Measurements from ENCODE around the gene CLCA1. TPM values are rescaled to one million over a fixed set of nuclear protein-coding genes. Genes with fewer than 3 reads are reported as not detected.

CLCA1 gene
- polyA plus RNA-seq, 2 of the 4 experiments (the other 2 are of a cell fraction) = not detected

DNA sequence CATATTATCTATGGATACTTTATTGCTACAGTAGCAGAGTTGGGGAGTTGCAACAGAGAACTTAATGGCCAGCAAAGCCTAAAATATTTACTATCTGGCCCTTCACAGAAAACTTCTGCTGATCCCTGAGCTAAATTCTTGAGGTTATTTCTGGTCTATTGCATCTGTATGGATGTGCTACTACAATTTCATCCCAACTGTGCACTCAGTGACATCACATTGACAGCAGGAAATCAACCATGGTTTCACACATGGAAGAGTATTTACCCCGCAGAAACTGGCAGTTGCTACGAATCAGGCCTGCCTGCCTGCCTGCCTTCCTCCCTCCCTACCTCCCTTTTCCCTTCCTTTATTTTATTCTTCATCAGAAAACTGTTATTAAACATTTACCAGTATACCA lies 32.7 kb upstream of the CLCA1 start:
- no peak for TF ChIP-seq CBX8 (IDR thresholded peaks at IDR 0.05)
- TF ChIP-seq, protein P1, sequence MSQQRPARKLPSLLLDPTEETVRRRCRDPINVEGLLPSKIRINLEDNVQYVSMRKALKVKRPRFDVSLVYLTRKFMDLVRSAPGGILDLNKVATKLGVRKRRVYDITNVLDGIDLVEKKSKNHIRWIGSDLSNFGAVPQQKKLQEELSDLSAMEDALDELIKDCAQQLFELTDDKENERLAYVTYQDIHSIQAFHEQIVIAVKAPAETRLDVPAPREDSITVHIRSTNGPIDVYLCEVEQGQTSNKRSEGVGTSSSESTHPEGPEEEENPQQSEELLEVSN (IDR thresholded peaks at IDR 0.05; ENCODE audit: borderline replicate concordance, low read depth) = no peak
- no peak for TF ChIP-seq TP53 (CRISPR knock-in tag; IDR thresholded peaks at IDR 0.05)
- no peak for TF ChIP-seq RFX5 (IDR thresholded peaks at IDR 0.05)
- no peak for TF ChIP-seq RAD21 (conservative IDR thresholded peaks at IDR 0.05 in 1 of 2, IDR thresholded peaks at IDR 0.05 in 1 of 2)
- TF ChIP-seq SMC3 (IDR thresholded peaks at IDR 0.05) = no peak
- TF ChIP-seq, protein P2, sequence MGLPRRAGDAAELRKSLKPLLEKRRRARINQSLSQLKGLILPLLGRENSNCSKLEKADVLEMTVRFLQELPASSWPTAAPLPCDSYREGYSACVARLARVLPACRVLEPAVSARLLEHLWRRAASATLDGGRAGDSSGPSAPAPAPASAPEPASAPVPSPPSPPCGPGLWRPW (IDR thresholded peaks at IDR 0.05) = no peak
- no peak for TF ChIP-seq RNF2 (IDR thresholded peaks at IDR 0.05; ENCODE audit: borderline replicate concordance, low read depth)
- TF ChIP-seq NR3C1 (IDR thresholded peaks at IDR 0.05) = no peak
- no peak for TF ChIP-seq HOXB5 (CRISPR knock-in tag; IDR thresholded peaks at IDR 0.05)
- ATAC-seq (no peak), DNase-seq (ENCODE audit: low read depth in 1 of 2, low spot score in 1 of 2) (no peak), FAIRE-seq (no peak)
- Histone ChIP-seq H3K9me3 (no peaks in the 10 kb centered on the region), H3K4me1 (no peaks in the 10 kb centered on the region), H3K4me3 (no peak overlapping the region), H3K4me2 (no peak overlapping the region), H3K27ac (no peak overlapping the region)
- ChIA-PET POLR2A (interaction anchor here (0.6 kb wide), 1 partner anchor 1439 kb away, joined by 6 read pairs; the partner anchor contains the start of gene MCOLN2), CTCF (no interaction called here)
- WGBS (ENCODE audit: missing lambda C conversion rate) = 36% methylated on average over 2 of the region's 2 CpGs

DNA sequence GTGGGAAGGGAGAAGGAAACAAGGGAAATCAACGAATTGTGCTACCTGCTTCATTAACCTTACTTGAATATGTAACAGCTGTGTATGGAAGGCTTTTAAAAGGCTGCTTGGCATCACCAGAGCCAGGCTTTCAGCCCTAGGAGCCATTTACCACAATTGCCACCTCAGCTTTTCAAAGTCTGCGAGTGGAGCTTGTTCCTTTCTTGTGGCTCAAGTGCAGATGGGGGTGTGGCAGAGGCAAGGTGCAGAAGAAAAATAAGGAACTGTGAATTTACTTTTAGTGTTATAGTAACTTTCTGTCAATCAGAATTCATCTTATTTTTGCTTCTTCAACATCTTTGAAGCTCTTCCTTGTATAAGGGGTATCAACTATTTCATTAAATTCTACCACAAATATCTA lies 27.1 kb upstream of the CLCA1 start:
- ChIA-PET CTCF (interaction anchor here (1.2 kb wide), 1 partner anchor 22 kb away, joined by 3 read pairs; no protein-coding TSS in a partner anchor), POLR2A (no interaction called here)
- DNase-seq (ENCODE audit: low read depth in 1 of 2, low spot score in 1 of 2) (no peak), FAIRE-seq (no peak), ATAC-seq (no peak)
- 40% methylated on average over 2 of the region's 2 CpGs for WGBS (ENCODE audit: missing lambda C conversion rate)
- no peak overlapping the region for H3K4me3 ChIP-seq
- no peak overlapping the region for H3K4me2 ChIP-seq
- H3K27ac ChIP-seq = no peak overlapping the region
- H3K9me3 ChIP-seq = no peaks in the 10 kb centered on the region
- no peaks in the 10 kb centered on the region for H3K4me1 ChIP-seq
- TF ChIP-seq, protein P3, sequence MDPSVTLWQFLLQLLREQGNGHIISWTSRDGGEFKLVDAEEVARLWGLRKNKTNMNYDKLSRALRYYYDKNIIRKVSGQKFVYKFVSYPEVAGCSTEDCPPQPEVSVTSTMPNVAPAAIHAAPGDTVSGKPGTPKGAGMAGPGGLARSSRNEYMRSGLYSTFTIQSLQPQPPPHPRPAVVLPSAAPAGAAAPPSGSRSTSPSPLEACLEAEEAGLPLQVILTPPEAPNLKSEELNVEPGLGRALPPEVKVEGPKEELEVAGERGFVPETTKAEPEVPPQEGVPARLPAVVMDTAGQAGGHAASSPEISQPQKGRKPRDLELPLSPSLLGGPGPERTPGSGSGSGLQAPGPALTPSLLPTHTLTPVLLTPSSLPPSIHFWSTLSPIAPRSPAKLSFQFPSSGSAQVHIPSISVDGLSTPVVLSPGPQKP (IDR thresholded peaks at IDR 0.05; ENCODE audit: low read depth, low read length) = no peak
- TF ChIP-seq MAFK (IDR thresholded peaks at IDR 0.05; ENCODE audit: partially characterized antibody) (no peak), KDM5A (IDR thresholded peaks at IDR 0.05) (no peak), PHF8 (IDR thresholded peaks at IDR 0.05; ENCODE audit: borderline replicate concordance, low read depth) (no peak), CHD2 (IDR thresholded peaks at IDR 0.05; ENCODE audit: low read length, partially characterized antibody) (no peak), FOSB (CRISPR knock-in tag; IDR thresholded peaks at IDR 0.05) (no peak), FOSL2 (IDR thresholded peaks at IDR 0.05) (no peak), FOSL2 (CRISPR knock-in tag; IDR thresholded peaks at IDR 0.05) (no peak), KDM1A (IDR thresholded peaks at IDR 0.05; ENCODE audit: low read depth) (no peak), TFCP2L1 (CRISPR knock-in tag; IDR thresholded peaks at IDR 0.05) (no peak), NFE2L2 (conservative IDR thresholded peaks at IDR 0.05; ENCODE audit: low read length) (no peak), RARB (CRISPR knock-in tag; IDR thresholded peaks at IDR 0.05) (no peak), GATA3 (IDR thresholded peaks at IDR 0.05; ENCODE audit: borderline replicate concordance) (no peak)
- TF ChIP-seq, protein P4, sequence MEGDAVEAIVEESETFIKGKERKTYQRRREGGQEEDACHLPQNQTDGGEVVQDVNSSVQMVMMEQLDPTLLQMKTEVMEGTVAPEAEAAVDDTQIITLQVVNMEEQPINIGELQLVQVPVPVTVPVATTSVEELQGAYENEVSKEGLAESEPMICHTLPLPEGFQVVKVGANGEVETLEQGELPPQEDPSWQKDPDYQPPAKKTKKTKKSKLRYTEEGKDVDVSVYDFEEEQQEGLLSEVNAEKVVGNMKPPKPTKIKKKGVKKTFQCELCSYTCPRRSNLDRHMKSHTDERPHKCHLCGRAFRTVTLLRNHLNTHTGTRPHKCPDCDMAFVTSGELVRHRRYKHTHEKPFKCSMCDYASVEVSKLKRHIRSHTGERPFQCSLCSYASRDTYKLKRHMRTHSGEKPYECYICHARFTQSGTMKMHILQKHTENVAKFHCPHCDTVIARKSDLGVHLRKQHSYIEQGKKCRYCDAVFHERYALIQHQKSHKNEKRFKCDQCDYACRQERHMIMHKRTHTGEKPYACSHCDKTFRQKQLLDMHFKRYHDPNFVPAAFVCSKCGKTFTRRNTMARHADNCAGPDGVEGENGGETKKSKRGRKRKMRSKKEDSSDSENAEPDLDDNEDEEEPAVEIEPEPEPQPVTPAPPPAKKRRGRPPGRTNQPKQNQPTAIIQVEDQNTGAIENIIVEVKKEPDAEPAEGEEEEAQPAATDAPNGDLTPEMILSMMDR (IDR thresholded peaks at IDR 0.05) = no peak
- TF ChIP-seq, protein P5, sequence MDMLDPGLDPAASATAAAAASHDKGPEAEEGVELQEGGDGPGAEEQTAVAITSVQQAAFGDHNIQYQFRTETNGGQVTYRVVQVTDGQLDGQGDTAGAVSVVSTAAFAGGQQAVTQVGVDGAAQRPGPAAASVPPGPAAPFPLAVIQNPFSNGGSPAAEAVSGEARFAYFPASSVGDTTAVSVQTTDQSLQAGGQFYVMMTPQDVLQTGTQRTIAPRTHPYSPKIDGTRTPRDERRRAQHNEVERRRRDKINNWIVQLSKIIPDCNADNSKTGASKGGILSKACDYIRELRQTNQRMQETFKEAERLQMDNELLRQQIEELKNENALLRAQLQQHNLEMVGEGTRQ (IDR thresholded peaks at IDR 0.05) = no peak
- TF ChIP-seq, protein P6, sequence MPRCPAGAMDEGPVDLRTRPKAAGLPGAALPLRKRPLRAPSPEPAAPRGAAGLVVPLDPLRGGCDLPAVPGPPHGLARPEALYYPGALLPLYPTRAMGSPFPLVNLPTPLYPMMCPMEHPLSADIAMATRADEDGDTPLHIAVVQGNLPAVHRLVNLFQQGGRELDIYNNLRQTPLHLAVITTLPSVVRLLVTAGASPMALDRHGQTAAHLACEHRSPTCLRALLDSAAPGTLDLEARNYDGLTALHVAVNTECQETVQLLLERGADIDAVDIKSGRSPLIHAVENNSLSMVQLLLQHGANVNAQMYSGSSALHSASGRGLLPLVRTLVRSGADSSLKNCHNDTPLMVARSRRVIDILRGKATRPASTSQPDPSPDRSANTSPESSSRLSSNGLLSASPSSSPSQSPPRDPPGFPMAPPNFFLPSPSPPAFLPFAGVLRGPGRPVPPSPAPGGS (IDR thresholded peaks at IDR 0.05) = no peak
- TF ChIP-seq, protein P7, sequence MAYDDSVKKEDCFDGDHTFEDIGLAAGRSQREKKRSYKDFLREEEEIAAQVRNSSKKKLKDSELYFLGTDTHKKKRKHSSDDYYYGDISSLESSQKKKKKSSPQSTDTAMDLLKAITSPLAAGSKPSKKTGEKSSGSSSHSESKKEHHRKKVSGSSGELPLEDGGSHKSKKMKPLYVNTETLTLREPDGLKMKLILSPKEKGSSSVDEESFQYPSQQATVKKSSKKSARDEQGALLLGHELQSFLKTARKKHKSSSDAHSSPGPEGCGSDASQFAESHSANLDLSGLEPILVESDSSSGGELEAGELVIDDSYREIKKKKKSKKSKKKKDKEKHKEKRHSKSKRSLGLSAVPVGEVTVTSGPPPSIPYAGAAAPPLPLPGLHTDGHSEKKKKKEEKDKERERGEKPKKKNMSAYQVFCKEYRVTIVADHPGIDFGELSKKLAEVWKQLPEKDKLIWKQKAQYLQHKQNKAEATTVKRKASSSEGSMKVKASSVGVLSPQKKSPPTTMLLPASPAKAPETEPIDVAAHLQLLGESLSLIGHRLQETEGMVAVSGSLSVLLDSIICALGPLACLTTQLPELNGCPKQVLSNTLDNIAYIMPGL (CRISPR knock-in tag; IDR thresholded peaks at IDR 0.05; ENCODE audit: borderline replicate concordance) = no peak
- TF ChIP-seq, protein P8, sequence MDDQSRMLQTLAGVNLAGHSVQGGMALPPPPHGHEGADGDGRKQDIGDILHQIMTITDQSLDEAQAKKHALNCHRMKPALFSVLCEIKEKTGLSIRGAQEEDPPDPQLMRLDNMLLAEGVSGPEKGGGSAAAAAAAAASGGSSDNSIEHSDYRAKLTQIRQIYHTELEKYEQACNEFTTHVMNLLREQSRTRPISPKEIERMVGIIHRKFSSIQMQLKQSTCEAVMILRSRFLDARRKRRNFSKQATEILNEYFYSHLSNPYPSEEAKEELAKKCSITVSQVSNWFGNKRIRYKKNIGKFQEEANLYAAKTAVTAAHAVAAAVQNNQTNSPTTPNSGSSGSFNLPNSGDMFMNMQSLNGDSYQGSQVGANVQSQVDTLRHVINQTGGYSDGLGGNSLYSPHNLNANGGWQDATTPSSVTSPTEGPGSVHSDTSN (IDR thresholded peaks at IDR 0.05) = no peak
- TF ChIP-seq, protein P9, sequence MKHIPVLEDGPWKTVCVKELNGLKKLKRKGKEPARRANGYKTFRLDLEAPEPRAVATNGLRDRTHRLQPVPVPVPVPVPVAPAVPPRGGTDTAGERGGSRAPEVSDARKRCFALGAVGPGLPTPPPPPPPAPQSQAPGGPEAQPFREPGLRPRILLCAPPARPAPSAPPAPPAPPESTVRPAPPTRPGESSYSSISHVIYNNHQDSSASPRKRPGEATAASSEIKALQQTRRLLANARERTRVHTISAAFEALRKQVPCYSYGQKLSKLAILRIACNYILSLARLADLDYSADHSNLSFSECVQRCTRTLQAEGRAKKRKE (CRISPR knock-in tag; IDR thresholded peaks at IDR 0.05; ENCODE audit: low read depth) = no peak

Data from A549 (cell line).